K562 (cell line): ENCODE measurements around the gene CASKIN2. TPM values are rescaled to one million over a fixed set of nuclear protein-coding genes. Genes with fewer than 3 reads are reported as not detected.

Experiments used
- ATAC-seq: fragments of 200-7000 bp; cut with Tn5 transposase; 3 replicates; pipeline ENCODE4 v1.9.1; 2020; ENCODE audit warnings: moderate library complexity
- BruUV-seq: library from RNA; stranded (reverse); fragments of 400-500 nt; replicated peaks from 2 replicates; lab custom pipeline; 2021; lab: Mats Ljungman, UMichigan
- CTCF ChIA-PET: fragments of 300-600 bp; formaldehyde crosslinking; extraction: SDS; loops from one replicate; lab custom pipeline; 2021; ENCODE audit warnings: low intra/inter-chr PET ratio; lab: Yijun Ruan, JAX
- POLR2A ChIA-PET: fragments of 300-600, 350-650 bp; sonication (Branson Sonifier 250); formaldehyde crosslinking; extraction: SDS; loops from one replicate; lab custom pipeline; 2021; ENCODE audit warnings: antibody characterized with exemption, inconsistent platforms; lab: Yijun Ruan, JAX
- DNase-seq, 4 experiments: peaks; one replicate each; pipeline versions ENCODE4 v3.0.0 to v3.0.0-alpha.2; 2011 to 2018; ENCODE audit warnings: low spot score in 3 of 4, mixed read lengths in 3 of 4; ENCODE audit errors: extremely low read depth in 1 of 4
- FAIRE-seq: peaks from 2 replicates; lab custom pipeline; 2011; peaks lifted over from hg19 to GRCh38; lab: Jason Lieb, UNC
- H2AFZ ChIP-seq: 2 replicates; pipeline ENCODE4 v1.6.0; 2011; ENCODE audit warnings: low read depth, low read length, control low read depth, inconsistent platforms
- H3K27ac ChIP-seq: fragments of 200-600 bp; 3 replicates; pipeline ENCODE4 v1.8.0; 2011; ENCODE audit warnings: low read depth, mild to moderate bottlenecking, control low read depth, inconsistent platforms, low read length, moderate library complexity, mixed read lengths; ENCODE audit errors: extremely low read depth
- H3K27me3 ChIP-seq, 2 experiments: fragments of 300-600 bp in 1 of 2; 2 replicates in 1 of 2; 3 replicates in 1 of 2; pipeline versions ENCODE4 v1.6.0 to v1.8.0; 2011; ENCODE audit warnings: inconsistent platforms in 2 of 2, low read length in 2 of 2, mild to moderate bottlenecking in 1 of 2, mixed read lengths in 1 of 2, moderate library complexity in 1 of 2; ENCODE audit not compliant: control insufficient read depth in 2 of 2, insufficient read depth in 2 of 2
- H3K36me3 ChIP-seq: fragments of 300-600 bp; 3 replicates; pipeline ENCODE4 v1.8.0; 2011; ENCODE audit warnings: mild to moderate bottlenecking, low read length, inconsistent platforms; ENCODE audit not compliant: control insufficient read depth, insufficient read depth
- H3K4me1 ChIP-seq, 2 experiments: fragments of 200-600 bp in 1 of 2; replicated peaks in 1 of 2; 2 replicates in 1 of 2; 3 replicates in 1 of 2; pipeline versions ENCODE4 v1.5.1 to v1.8.0; 2011; ENCODE audit warnings: inconsistent platforms in 2 of 2, low read length in 2 of 2, mild to moderate bottlenecking in 1 of 2, mixed read lengths in 1 of 2, moderate library complexity in 1 of 2; ENCODE audit not compliant: control insufficient read depth in 2 of 2, insufficient read depth in 2 of 2
- H3K4me2 ChIP-seq: 2 replicates; pipeline ENCODE4 v1.6.1; 2011; ENCODE audit warnings: low read length, control low read depth, inconsistent platforms, mixed read lengths; ENCODE audit not compliant: insufficient read depth
- H3K4me3 ChIP-seq: fragments of 200-600 bp; sonication (generic), shearing (Covaris generic); 2 replicates; pipeline ENCODE4 v1.5.1; 2016; ENCODE audit warnings: control low read depth, inconsistent platforms
- H3K79me2 ChIP-seq: fragments of 200-600 bp; 3 replicates; pipeline ENCODE4 v1.8.0; 2011; ENCODE audit warnings: low read length, inconsistent platforms; ENCODE audit not compliant: control insufficient read depth, insufficient read depth
- H3K9ac ChIP-seq, 2 experiments: 2 replicates each; pipeline versions ENCODE4 v1.6.0 to v1.6.1; 2011; ENCODE audit warnings: low read depth in 2 of 2, low read length in 2 of 2, control low read depth in 1 of 2, inconsistent platforms in 1 of 2, mild to moderate bottlenecking in 1 of 2, mixed read lengths in 1 of 2; ENCODE audit not compliant: insufficient read depth in 1 of 2
- H3K9me1 ChIP-seq: one replicate; pipeline ENCODE4 v1.6.0; 2011; ENCODE audit warnings: inconsistent platforms, mild to moderate bottlenecking, low read length, moderate library complexity; ENCODE audit not compliant: control insufficient read depth, insufficient read depth
- H3K9me3 ChIP-seq: replicated peaks from 2 replicates; pipeline ENCODE4 v1.5.1; 2011; ENCODE audit warnings: low read depth, low read length, inconsistent platforms; ENCODE audit not compliant: control insufficient read depth, insufficient read depth
- H4K20me1 ChIP-seq: replicated peaks from 2 replicates; pipeline ENCODE4 v1.6.1; 2011; ENCODE audit warnings: low read length, inconsistent platforms, mixed read lengths; ENCODE audit not compliant: control insufficient read depth, insufficient read depth
- FOXO4 ChIP-seq: fragments of 450-650 bp; formaldehyde crosslinking; IDR thresholded peaks from 2 replicates; pipeline ENCODE4 v1.4.0; 2020; ENCODE audit warnings: mild to moderate bottlenecking, moderate library complexity
- GABPB2 ChIP-seq: fragments of 250-450 bp; sonication (Bioruptor Pico); conservative IDR thresholded peaks from 2 replicates; pipeline ENCODE4 v1.5.1; 2021; ENCODE audit warnings: mild to moderate bottlenecking
- HCFC1 ChIP-seq: IDR thresholded peaks from 2 replicates; pipeline ENCODE4 v1.6.1; 2012; ENCODE audit warnings: low read depth, low read length, improper control_type of control experiment
- HMGN3 ChIP-seq: IDR thresholded peaks from 2 replicates; pipeline ENCODE4 v1.6.1; 2011; ENCODE audit warnings: borderline replicate concordance, low read depth, mild to moderate bottlenecking, mixed read lengths, low read length; ENCODE audit not compliant: insufficient read length; ENCODE audit errors: extremely low read depth
- KAT2B ChIP-seq: IDR thresholded peaks from one replicate; pipeline ENCODE4 v1.6.1; 2012; ENCODE audit warnings: low read depth, mild to moderate bottlenecking, control low read depth, inconsistent platforms, low read length, moderate library complexity
- MCM5 ChIP-seq: fragments of 450-650 bp; IDR thresholded peaks from 2 replicates; pipeline ENCODE4 v1.6.1; 2016; ENCODE audit warnings: low read depth
- PHTF2 ChIP-seq: fragments of 250-450 bp; sonication (Bioruptor Pico); IDR thresholded peaks from 2 replicates; pipeline ENCODE4 v1.5.0; 2021; ENCODE audit warnings: mild to moderate bottlenecking
- RBM34 ChIP-seq: fragments of 200-400 bp; formaldehyde crosslinking; IDR thresholded peaks from 2 replicates; pipeline ENCODE4 v1.6.1; 2018; ENCODE audit warnings: low read length, borderline replicate concordance; ENCODE audit not compliant: insufficient read depth
- YBX1 ChIP-seq: fragments of 450-650 bp; IDR thresholded peaks from 2 replicates; pipeline ENCODE4 v1.7.1; 2016; ENCODE audit warnings: mild to moderate bottlenecking
- WGBS: fragments of 100-300 bp; shearing (Covaris generic); methylation state at CpG from one replicate; pipeline ENCODE4 v1.1.6; 2016; ENCODE audit warnings: low coverage, mixed read lengths; ENCODE audit not compliant: insufficient coverage; ENCODE audit errors: missing lambda C conversion rate; 5-methylcytosine and 5-hydroxymethylcytosine counted together
- in situ Hi-C: fragments of 300-500 bp; cut with MboI; formaldehyde crosslinking; loops from 4 replicates; pipeline ENCODE4 v1.15.0; 2018; ENCODE audit warnings: inconsistent platforms, mixed read lengths
- intact Hi-C: fragments of 100-400 bp; cut with micrococcal nuclease; formaldehyde crosslinking; loops from 2 replicates; pipeline ENCODE4 v1.14.2; 2022
- microRNA-seq: library from miRNA; unstranded; fragments of <30 nt; microRNA quantifications from one replicate; pipeline ENCODE4, GENCODE V29; 2018; ENCODE audit warnings: borderline microRNAs expressed
- polyA plus RNA-seq, 8 experiments: library from polyadenylated mRNA; depleted of rRNA in 4 of 8; stranded (reverse) in 5 of 8; unstranded in 3 of 8; fragments of >200 nt; fragmentation: Nextera tagmentation in 2 of 8; fragmentation: Illumina TruSeq in 1 of 8; extraction: Ambion mirVana in 2 of 8; extraction: Trizol in 1 of 8; gene quantifications; 2 replicates each; pipeline versions ENCODE4 v1.2.1 to v1.2.3, GENCODE V29; 2011 to 2014; ENCODE audit warnings: inconsistent platforms in 1 of 8, missing spikeins in 1 of 8
- total RNA-seq, 7 experiments: library from RNA; depleted of rRNA in 6 of 7; stranded (reverse); fragments of >200 nt in 6 of 7; fragmentation: Illumina TruSeq in 2 of 7; extraction: Trizol in 2 of 7; gene quantifications; 2 replicates each; pipeline versions ENCODE4 v1.2.1 to v1.2.3, GENCODE V29; 2011 to 2021; ENCODE audit warnings: low replicate concordance in 1 of 7
- TF ChIP-seq, protein P1 (sequence below): fragments of 250-450 bp; sonication (Bioruptor Pico); IDR thresholded peaks from 2 replicates; pipeline ENCODE4 v1.4.0; 2020

Gene CASKIN2
- total and polyA plus RNA-seq, 9 of the 15 experiments (the other 6 are each of a cell fraction or from before 2014, with no cell fraction given) = 0.01 to 12.2 (median 2.1) TPM

DNA sequence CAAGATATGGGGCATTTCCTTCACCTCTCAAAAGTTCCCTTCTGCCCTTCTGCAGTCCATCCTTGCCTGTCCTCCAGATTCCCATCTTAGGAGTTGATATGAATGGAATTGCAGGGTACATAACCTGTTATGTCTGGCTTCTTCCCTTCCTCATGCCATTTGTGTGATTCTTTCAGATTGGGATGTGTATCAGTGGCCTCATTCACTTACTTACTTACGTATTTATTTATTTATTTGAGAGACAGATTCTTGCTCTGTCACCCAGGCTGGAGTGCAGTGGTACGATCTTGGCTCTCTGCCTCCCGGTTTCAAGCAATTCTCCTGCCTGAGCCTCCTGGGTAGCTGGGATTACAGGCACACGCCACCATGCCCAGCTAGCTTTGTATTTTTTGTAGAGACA is 65.1 kb downstream of the CASKIN2 start:
- 74% methylated on average over 4 of the region's 4 CpGs for WGBS
- H3K4me2 ChIP-seq = no peak overlapping the region
- no peaks in the 10 kb centered on the region for H3K9me1 ChIP-seq
- H3K4me3 ChIP-seq = no peak overlapping the region
- TF ChIP-seq FOXO4 = no peak
- TF ChIP-seq HMGN3 = no peak
- TF ChIP-seq RBM34 = no peak
- no peak for TF ChIP-seq PHTF2 (CRISPR knock-in tag)
- no peak for TF ChIP-seq KAT2B
- no peak for TF ChIP-seq GABPB2 (CRISPR knock-in tag)
- TF ChIP-seq YBX1 = no peak
- TF ChIP-seq, protein P1, sequence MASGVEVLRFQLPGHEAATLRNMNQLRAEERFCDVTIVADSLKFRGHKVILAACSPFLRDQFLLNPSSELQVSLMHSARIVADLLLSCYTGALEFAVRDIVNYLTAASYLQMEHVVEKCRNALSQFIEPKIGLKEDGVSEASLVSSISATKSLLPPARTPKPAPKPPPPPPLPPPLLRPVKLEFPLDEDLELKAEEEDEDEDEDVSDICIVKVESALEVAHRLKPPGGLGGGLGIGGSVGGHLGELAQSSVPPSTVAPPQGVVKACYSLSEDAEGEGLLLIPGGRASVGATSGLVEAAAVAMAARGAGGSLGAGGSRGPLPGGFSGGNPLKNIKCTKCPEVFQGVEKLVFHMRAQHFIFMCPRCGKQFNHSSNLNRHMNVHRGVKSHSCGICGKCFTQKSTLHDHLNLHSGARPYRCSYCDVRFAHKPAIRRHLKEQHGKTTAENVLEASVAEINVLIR (CRISPR knock-in tag) = no peak
- TF ChIP-seq HCFC1 = no peak
- TF ChIP-seq MCM5 = no peak
- TF ChIP-seq, all 486 proteins: peak for 0
- no peak overlapping the region for H3K9ac ChIP-seq
- no peak for ATAC-seq
- intact Hi-C loops = no loop called here
- no peaks in the 10 kb centered on the region for H3K9me3 ChIP-seq
- in situ Hi-C loops = no loop called here
- no peaks in the 10 kb centered on the region for H3K36me3 ChIP-seq
- peaks cover 21 to 26% of the 10 kb centered on the region in 2 experiments; a peak in 4 of 5 replicates for H3K4me1 ChIP-seq
- no peak overlapping the region for H2AFZ ChIP-seq
- no TSS peak for BruUV-seq
- FAIRE-seq = no peak
- no peaks in the 10 kb centered on the region for H3K27me3 ChIP-seq
- no peak for DNase-seq
- ChIA-PET CTCF (no interaction called here), POLR2A (no interaction called here)
- no peaks in the 10 kb centered on the region for H4K20me1 ChIP-seq
- no peak overlapping the region for H3K27ac ChIP-seq
- H3K79me2 ChIP-seq = no peaks in the 10 kb centered on the region

Small RNA genes within 50 kb of the gene (microRNA-seq; reads per million reads assigned to microRNA genes)
- gene MIR6785 = not detected

Other genes with a start within 250 kb of the CASKIN2 start
Only the 7 nearest of the 12 such genes appear.
- 107 and 125 TPM in 2 replicates for gene GRB2, start 109.9 kb downstream of the CASKIN2 start, total RNA-seq (2014; rRNA removed)
- gene GRB2, start 109.9 kb downstream of the CASKIN2 start, total RNA-seq (2014; rRNA removed; fragmentation: Illumina TruSeq; extraction: Trizol) = 65.3 and 79.9 TPM in 2 replicates
- gene GRB2, start 109.9 kb downstream of the CASKIN2 start, total RNA-seq (2015; rRNA removed; fragmentation: Illumina TruSeq; extraction: Trizol) = 70.5 and 74.3 TPM in 2 replicates
- 113 and 115 TPM in 2 replicates for gene GRB2, start 109.9 kb downstream of the CASKIN2 start, total RNA-seq (2021)
- gene GRB2, start 109.9 kb downstream of the CASKIN2 start, polyA plus RNA-seq (2011; rRNA removed) = 66.8 and 136 TPM in 2 replicates
- gene GRB2, start 109.9 kb downstream of the CASKIN2 start, polyA plus RNA-seq (2014; fragmentation: Illumina TruSeq; extraction: Trizol) = 83.5 and 84.8 TPM in 2 replicates
- 10 to 100 TPM; 57.2 to 69.1 TPM for gene GRB2, start 109.9 kb downstream of the CASKIN2 start, polyA plus RNA-seq (2014; fragmentation: Nextera tagmentation; extraction: Ambion mirVana)
- 85.2 and 95.1 TPM in 2 replicates for gene GRB2, start 109.9 kb downstream of the CASKIN2 start, polyA plus RNA-seq (2014; rRNA removed)
- gene TMEM94, start 58.9 kb downstream of the CASKIN2 start, total RNA-seq (2014; rRNA removed) = 13.5 and 20.4 TPM in 2 replicates
- gene TMEM94, start 58.9 kb downstream of the CASKIN2 start, total RNA-seq (2014; rRNA removed; fragmentation: Illumina TruSeq; extraction: Trizol) = 6.5 and 10.0 TPM in 2 replicates
- gene TMEM94, start 58.9 kb downstream of the CASKIN2 start, total RNA-seq (2015; rRNA removed; fragmentation: Illumina TruSeq; extraction: Trizol) = 14.4 and 17.2 TPM in 2 replicates
- 32.8 and 42.1 TPM in 2 replicates for gene TMEM94, start 58.9 kb downstream of the CASKIN2 start, total RNA-seq (2021)
- gene TMEM94, start 58.9 kb downstream of the CASKIN2 start, polyA plus RNA-seq (2011; rRNA removed) = 15.7 and 53.7 TPM in 2 replicates
- gene TMEM94, start 58.9 kb downstream of the CASKIN2 start, polyA plus RNA-seq (2014; fragmentation: Illumina TruSeq; extraction: Trizol) = 48.1 and 55.6 TPM in 2 replicates
- gene TMEM94, start 58.9 kb downstream of the CASKIN2 start, polyA plus RNA-seq (2014; fragmentation: Nextera tagmentation; extraction: Ambion mirVana) = 1 to 10 TPM in 1 of 2 experiments, under 1 TPM in 1; 0.35 to 1.6 TPM
- gene TMEM94, start 58.9 kb downstream of the CASKIN2 start, polyA plus RNA-seq (2014; rRNA removed) = 26.1 and 31.4 TPM in 2 replicates
- 53.0 and 81.0 TPM in 2 replicates for gene TSEN54, start 991 bp upstream of the CASKIN2 start, total RNA-seq (2014; rRNA removed)
- 34.6 and 48.9 TPM in 2 replicates for gene TSEN54, start 991 bp upstream of the CASKIN2 start, total RNA-seq (2014; rRNA removed; fragmentation: Illumina TruSeq; extraction: Trizol)
- 35.6 and 37.2 TPM in 2 replicates for gene TSEN54, start 991 bp upstream of the CASKIN2 start, total RNA-seq (2015; rRNA removed; fragmentation: Illumina TruSeq; extraction: Trizol)
- gene TSEN54, start 991 bp upstream of the CASKIN2 start, total RNA-seq (2021) = 58.0 and 64.3 TPM in 2 replicates
- gene TSEN54, start 991 bp upstream of the CASKIN2 start, polyA plus RNA-seq (2011; rRNA removed) = 57.6 and 62.0 TPM in 2 replicates
- gene TSEN54, start 991 bp upstream of the CASKIN2 start, polyA plus RNA-seq (2014; fragmentation: Illumina TruSeq; extraction: Trizol) = 40.0 and 41.6 TPM in 2 replicates
- 10 to 100 TPM in 1 of 2 experiments, 1 to 10 TPM in 1; 5.9 to 13.6 TPM for gene TSEN54, start 991 bp upstream of the CASKIN2 start, polyA plus RNA-seq (2014; fragmentation: Nextera tagmentation; extraction: Ambion mirVana)
- gene TSEN54, start 991 bp upstream of the CASKIN2 start, polyA plus RNA-seq (2014; rRNA removed) = 55.6 and 62.6 TPM in 2 replicates
- 17.9 and 19.5 TPM in 2 replicates for gene LLGL2, start 10.2 kb upstream of the CASKIN2 start, total RNA-seq (2014; rRNA removed)
- gene LLGL2, start 10.2 kb upstream of the CASKIN2 start, total RNA-seq (2014; rRNA removed; fragmentation: Illumina TruSeq; extraction: Trizol) = 1.8 and 3.0 TPM in 2 replicates
- gene LLGL2, start 10.2 kb upstream of the CASKIN2 start, total RNA-seq (2015; rRNA removed; fragmentation: Illumina TruSeq; extraction: Trizol) = 10.2 and 11.8 TPM in 2 replicates
- gene LLGL2, start 10.2 kb upstream of the CASKIN2 start, total RNA-seq (2021) = 24.4 and 25.2 TPM in 2 replicates
- 12.5 and 16.0 TPM in 2 replicates for gene LLGL2, start 10.2 kb upstream of the CASKIN2 start, polyA plus RNA-seq (2011; rRNA removed)
- gene LLGL2, start 10.2 kb upstream of the CASKIN2 start, polyA plus RNA-seq (2014; fragmentation: Illumina TruSeq; extraction: Trizol) = 3.7 and 14.7 TPM in 2 replicates
- gene LLGL2, start 10.2 kb upstream of the CASKIN2 start, polyA plus RNA-seq (2014; fragmentation: Nextera tagmentation; extraction: Ambion mirVana) = 1 to 10 TPM in 1 of 2 experiments, under 1 TPM in 1; 0.32 to 1.3 TPM
- 17.7 and 23.7 TPM in 2 replicates for gene LLGL2, start 10.2 kb upstream of the CASKIN2 start, polyA plus RNA-seq (2014; rRNA removed)
- 0.05 and 0.24 TPM in 2 replicates for gene MYO15B, start 72.3 kb upstream of the CASKIN2 start, total RNA-seq (2014; rRNA removed)
- 1.2 TPM in 1 of 2 replicates, not detected in the other for gene MYO15B, start 72.3 kb upstream of the CASKIN2 start, total RNA-seq (2014; rRNA removed; fragmentation: Illumina TruSeq; extraction: Trizol)
- 0.83 TPM in 2 replicates for gene MYO15B, start 72.3 kb upstream of the CASKIN2 start, total RNA-seq (2015; rRNA removed; fragmentation: Illumina TruSeq; extraction: Trizol)
- gene MYO15B, start 72.3 kb upstream of the CASKIN2 start, total RNA-seq (2021) = 1.5 and 3.1 TPM in 2 replicates
- gene MYO15B, start 72.3 kb upstream of the CASKIN2 start, polyA plus RNA-seq (2011; rRNA removed) = 0.82 and 1.2 TPM in 2 replicates
- 0.12 and 0.76 TPM in 2 replicates for gene MYO15B, start 72.3 kb upstream of the CASKIN2 start, polyA plus RNA-seq (2014; fragmentation: Illumina TruSeq; extraction: Trizol)
- gene MYO15B, start 72.3 kb upstream of the CASKIN2 start, polyA plus RNA-seq (2014; fragmentation: Nextera tagmentation; extraction: Ambion mirVana) = not detected
- 0.98 and 1.5 TPM in 2 replicates for gene MYO15B, start 72.3 kb upstream of the CASKIN2 start, polyA plus RNA-seq (2014; rRNA removed)
- not detected in 2 replicates for gene SMIM5, start 117.9 kb upstream of the CASKIN2 start, total RNA-seq (2014; rRNA removed)
- gene SMIM5, start 117.9 kb upstream of the CASKIN2 start, total RNA-seq (2014; rRNA removed; fragmentation: Illumina TruSeq; extraction: Trizol) = not detected in 2 replicates
- gene SMIM5, start 117.9 kb upstream of the CASKIN2 start, total RNA-seq (2015; rRNA removed; fragmentation: Illumina TruSeq; extraction: Trizol) = not detected in 2 replicates
- gene SMIM5, start 117.9 kb upstream of the CASKIN2 start, total RNA-seq (2021) = not detected in 2 replicates
- not detected in 2 replicates for gene SMIM5, start 117.9 kb upstream of the CASKIN2 start, polyA plus RNA-seq (2011; rRNA removed)
- not detected in 2 replicates for gene SMIM5, start 117.9 kb upstream of the CASKIN2 start, polyA plus RNA-seq (2014; fragmentation: Illumina TruSeq; extraction: Trizol)
- gene SMIM5, start 117.9 kb upstream of the CASKIN2 start, polyA plus RNA-seq (2014; fragmentation: Nextera tagmentation; extraction: Ambion mirVana) = not detected
- 0.08 TPM in 1 of 2 replicates, not detected in the other for gene SMIM5, start 117.9 kb upstream of the CASKIN2 start, polyA plus RNA-seq (2014; rRNA removed)
- 25.2 and 26.8 TPM in 2 replicates for gene RECQL5, start 151.6 kb upstream of the CASKIN2 start, total RNA-seq (2014; rRNA removed)
- 12.3 and 14.5 TPM in 2 replicates for gene RECQL5, start 151.6 kb upstream of the CASKIN2 start, total RNA-seq (2014; rRNA removed; fragmentation: Illumina TruSeq; extraction: Trizol)
- gene RECQL5, start 151.6 kb upstream of the CASKIN2 start, total RNA-seq (2015; rRNA removed; fragmentation: Illumina TruSeq; extraction: Trizol) = 15.2 and 15.9 TPM in 2 replicates
- 34.8 and 35.7 TPM in 2 replicates for gene RECQL5, start 151.6 kb upstream of the CASKIN2 start, total RNA-seq (2021)
- 16.4 and 20.4 TPM in 2 replicates for gene RECQL5, start 151.6 kb upstream of the CASKIN2 start, polyA plus RNA-seq (2011; rRNA removed)
- 23.1 and 27.9 TPM in 2 replicates for gene RECQL5, start 151.6 kb upstream of the CASKIN2 start, polyA plus RNA-seq (2014; fragmentation: Illumina TruSeq; extraction: Trizol)
- 1 to 10 TPM; 4.1 to 5.8 TPM for gene RECQL5, start 151.6 kb upstream of the CASKIN2 start, polyA plus RNA-seq (2014; fragmentation: Nextera tagmentation; extraction: Ambion mirVana)
- 23.1 and 27.1 TPM in 2 replicates for gene RECQL5, start 151.6 kb upstream of the CASKIN2 start, polyA plus RNA-seq (2014; rRNA removed)